ENCODE results near the gene TMEM151A. TPM values are rescaled to one million over a fixed set of nuclear protein-coding genes. Genes with fewer than 3 reads are reported as not detected.
A peak's percentile ranks its signal among the peaks of the same experiment; 100 is the strongest.

TMEM151A gene
- total and polyA plus RNA-seq, 2 experiments from 2014 or later, result 1.0 to 4.4 TPM

DNA sequence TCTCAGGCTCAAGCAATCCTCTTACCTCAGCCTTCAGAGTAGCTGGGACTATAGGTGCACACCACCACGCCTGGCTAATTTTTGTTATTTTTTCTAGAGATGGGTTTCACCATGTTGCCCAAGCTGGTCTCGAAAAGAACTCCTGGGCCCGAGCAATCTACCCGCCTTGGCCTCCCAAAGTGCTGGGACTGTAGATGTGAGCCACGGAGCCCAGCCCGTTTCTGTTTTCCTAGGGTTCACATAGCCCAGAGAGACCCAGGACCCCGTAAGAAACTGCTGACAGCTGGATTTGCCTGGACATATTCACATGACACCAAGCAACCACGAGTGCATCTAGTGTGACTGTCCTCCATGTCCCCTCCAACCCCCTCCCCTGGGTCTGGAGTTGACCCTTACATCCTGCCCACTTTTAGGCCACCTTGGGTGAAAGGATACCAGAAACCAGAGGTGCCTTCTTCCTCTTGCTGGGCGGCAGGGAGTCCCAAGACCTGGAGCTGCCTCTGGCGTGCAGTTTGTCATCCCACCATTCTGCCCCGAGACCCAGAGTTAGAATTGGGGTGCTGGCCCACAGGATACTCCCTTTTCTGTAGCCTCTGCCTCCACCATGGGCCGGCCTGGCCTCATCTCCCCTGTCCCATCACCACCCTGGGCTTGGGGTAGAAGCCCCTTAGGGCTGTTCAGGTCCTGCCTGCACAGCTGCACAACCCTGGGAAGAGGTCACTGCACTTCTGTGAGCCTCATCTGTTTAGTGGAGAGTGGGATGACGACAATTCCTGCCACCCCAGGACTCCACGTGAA lies 48.2 kb downstream of the TMEM151A start (continued):
- TF ChIP-seq ZNF462 (CRISPR knock-in tag; IDR thresholded peaks at IDR 0.05), result no peak

DNA sequence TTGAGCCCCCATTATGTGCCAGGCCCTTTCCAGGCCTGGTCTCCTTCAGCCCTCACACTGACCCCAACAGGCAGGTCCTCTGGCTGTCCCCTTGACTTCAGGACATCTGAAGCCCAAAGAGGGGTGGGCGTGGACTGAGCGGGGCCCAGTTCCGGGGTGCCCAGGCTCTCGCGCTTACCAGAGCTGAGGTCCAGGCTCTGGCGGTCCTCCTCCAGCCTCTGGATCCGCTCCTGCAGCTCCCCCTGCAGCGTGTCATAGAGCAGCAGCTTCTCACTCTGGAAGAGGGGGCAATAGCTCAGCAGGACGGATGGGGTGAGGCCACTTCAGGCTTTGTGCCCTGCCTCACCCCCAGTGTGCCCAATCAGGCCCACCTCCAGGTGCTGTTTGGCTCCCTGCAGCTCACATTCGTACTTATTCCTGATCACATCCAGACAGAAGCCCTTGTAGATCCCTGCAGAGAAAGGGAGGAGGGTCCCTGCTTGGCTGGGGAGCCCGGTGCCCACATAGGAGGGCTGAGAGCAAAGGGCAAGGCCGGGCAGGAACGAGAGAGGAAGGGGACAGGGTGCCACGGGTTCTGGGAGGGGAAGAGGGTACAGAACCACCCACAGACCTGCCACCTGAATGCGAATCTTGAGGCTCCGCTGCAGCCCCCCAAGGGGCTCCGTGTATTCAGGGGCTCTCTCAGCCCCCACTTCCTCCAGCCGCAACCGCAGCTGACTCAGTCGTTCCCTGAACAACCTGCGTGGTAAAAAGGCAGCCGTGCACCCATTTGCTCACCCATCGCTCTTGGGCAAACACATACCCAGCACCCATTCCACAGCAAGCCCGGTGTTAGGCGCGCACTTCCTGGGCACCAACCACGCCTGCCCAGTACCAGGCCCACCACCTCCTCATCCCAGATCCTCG lies 49.2 kb downstream of the TMEM151A start:
- Histone ChIP-seq H3K4me3 (no peak overlapping the region), H3K36me3 (ENCODE audit: insufficient read depth) (no peaks in the 10 kb centered on the region; the same call in 1 of the 2 replicates), H4K20me1 (replicated peaks; ENCODE audit: insufficient read depth) (peaks cover 3% of the 10 kb centered on the region; the same call in 1 of the 2 replicates), H3F3A (replicated peaks; ENCODE audit: low read depth) (peaks cover 16% of the 10 kb centered on the region; the same call in 1 of the 2 replicates), H3K27me3 (ENCODE audit: insufficient read depth) (no peaks in the 10 kb centered on the region), H3K4me2 (no peak overlapping the region), H3K4me1 (ENCODE audit: insufficient read depth) (peaks cover 21% of the 10 kb centered on the region), H3K79me2 (replicated peaks; ENCODE audit: insufficient read depth) (peaks cover 14% of the 10 kb centered on the region), H3K9me2 (ENCODE audit: insufficient read depth) (no peaks in the 10 kb centered on the region), H3K27ac (ENCODE audit: low read depth) (no peak overlapping the region), H2AFZ (no peak overlapping the region)
- H3K27ac Mint-ChIP-seq, result no peak overlapping the region
- H3K4me3 Mint-ChIP-seq, result no peak overlapping the region
- peaks cover 25% of the 10 kb centered on the region for H3K36me3 Mint-ChIP-seq (ENCODE audit: low read depth)
- ATAC-seq (no peak), DNase-seq (ENCODE audit: low spot score) (no peak)
- peaks cover 32% of the 10 kb centered on the region for H3K4me1 Mint-ChIP-seq
- H3K9me3 Mint-ChIP-seq, result no peaks in the 10 kb centered on the region; the same call in 2 of the 3 replicates
- TF ChIP-seq CREB1 (CRISPR knock-in tag; IDR thresholded peaks at IDR 0.05; ENCODE audit: low read depth), result no peak
- TF ChIP-seq, protein P1, sequence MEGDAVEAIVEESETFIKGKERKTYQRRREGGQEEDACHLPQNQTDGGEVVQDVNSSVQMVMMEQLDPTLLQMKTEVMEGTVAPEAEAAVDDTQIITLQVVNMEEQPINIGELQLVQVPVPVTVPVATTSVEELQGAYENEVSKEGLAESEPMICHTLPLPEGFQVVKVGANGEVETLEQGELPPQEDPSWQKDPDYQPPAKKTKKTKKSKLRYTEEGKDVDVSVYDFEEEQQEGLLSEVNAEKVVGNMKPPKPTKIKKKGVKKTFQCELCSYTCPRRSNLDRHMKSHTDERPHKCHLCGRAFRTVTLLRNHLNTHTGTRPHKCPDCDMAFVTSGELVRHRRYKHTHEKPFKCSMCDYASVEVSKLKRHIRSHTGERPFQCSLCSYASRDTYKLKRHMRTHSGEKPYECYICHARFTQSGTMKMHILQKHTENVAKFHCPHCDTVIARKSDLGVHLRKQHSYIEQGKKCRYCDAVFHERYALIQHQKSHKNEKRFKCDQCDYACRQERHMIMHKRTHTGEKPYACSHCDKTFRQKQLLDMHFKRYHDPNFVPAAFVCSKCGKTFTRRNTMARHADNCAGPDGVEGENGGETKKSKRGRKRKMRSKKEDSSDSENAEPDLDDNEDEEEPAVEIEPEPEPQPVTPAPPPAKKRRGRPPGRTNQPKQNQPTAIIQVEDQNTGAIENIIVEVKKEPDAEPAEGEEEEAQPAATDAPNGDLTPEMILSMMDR (conservative IDR thresholded peaks at IDR 0.05; ENCODE audit: low read depth in 2 of 2), result peak in 1 of 2 experiments; percentile 27; a peak in 2 of 4 replicates
- H3K27me3 Mint-ChIP-seq (ENCODE audit: insufficient read depth, low read depth, poor library complexity), result peaks cover 20% of the 10 kb centered on the region
